GM21619 (cell line): ENCODE results near the gene TEAD3.

Source experiments
- ATAC-seq: cut with Tn5 transposase; IDR thresholded peaks from one replicate; pipeline ENCODE4 v1.9.1; 2021; ENCODE audit not compliant: unreplicated experiment

Gene TEAD3

GRCh38 chr6:35427435-35427834, 69.4 kb downstream of the TEAD3 start:
- ATAC-seq: no peak

- no peak for ATAC-seq
Measured at GRCh38 chr6:35426074-35426473, 70.8 kb downstream of the TEAD3 start.

- ATAC-seq: no peak
Measured at GRCh38 chr6:35425284-35425683, 71.6 kb downstream of the TEAD3 start.
